Adrenal gland (tissue), 5 donors: Measurements from ENCODE around the gene LCOR.

ENCODE experiments used
- POLR2A ChIP-seq, 2 donors: fragments of 450-650 bp; IDR thresholded peaks; one replicate each; pipeline ENCODE4 v1.6.1; 2017; ENCODE audit warnings: antibody characterized with exemption in 2 of 2, mild to moderate bottlenecking in 2 of 2, moderate library complexity in 1 of 2
- TF ChIP-seq, protein P1 (sequence below), 6 experiments: fragments of 450-650 bp in 4 of 6; fragments of 200-600 bp in 2 of 6; sonication (generic) in 1 of 6; IDR thresholded peaks; 1 replicate in 5 of 6; 2 replicates in 1 of 6; pipeline versions ENCODE4 v1.5.1 to v1.8.0; 2016 to 2021; ENCODE audit warnings: antibody characterized with exemption in 6 of 6, mild to moderate bottlenecking in 2 of 6, moderate library complexity in 1 of 6
- donor health status: DM: no; HTN: no; CAD: no.

DNA sequence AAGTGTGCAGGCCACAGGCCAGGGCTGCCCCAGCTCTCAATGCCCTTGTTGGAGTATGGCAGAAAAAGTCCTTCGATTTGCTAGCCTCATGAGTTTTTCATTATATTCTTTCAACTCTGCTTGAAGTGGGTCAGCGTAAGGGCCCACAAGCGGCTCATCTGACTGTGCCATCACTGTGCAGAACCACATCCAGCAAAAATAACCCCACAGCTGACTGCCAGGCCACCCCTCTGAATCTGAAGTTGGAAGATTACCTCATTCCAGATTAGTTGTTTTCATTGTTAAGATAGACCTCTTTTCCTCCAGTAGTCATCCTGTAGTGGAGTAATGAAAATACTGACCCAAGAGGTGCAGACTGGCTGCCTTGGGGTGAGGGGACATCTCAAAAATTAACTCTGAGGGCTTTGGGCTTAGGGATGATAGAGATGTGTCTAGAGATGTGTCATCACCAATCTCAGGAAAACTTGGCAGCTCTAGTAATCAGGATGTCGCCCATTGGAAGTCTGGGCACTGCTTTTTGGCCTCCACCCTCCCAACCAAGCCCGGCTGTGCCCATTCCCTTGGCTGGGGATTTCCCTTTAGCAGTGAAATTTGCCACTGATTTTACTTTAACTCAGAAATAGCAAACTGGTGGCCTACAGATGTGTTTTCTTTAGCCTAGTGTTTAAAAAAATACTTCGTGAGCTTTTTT is 164.3 kb downstream of the LCOR start:
- no peak for TF ChIP-seq POLR2A (IDR thresholded peaks at IDR 0.05)
- TF ChIP-seq, protein P1, sequence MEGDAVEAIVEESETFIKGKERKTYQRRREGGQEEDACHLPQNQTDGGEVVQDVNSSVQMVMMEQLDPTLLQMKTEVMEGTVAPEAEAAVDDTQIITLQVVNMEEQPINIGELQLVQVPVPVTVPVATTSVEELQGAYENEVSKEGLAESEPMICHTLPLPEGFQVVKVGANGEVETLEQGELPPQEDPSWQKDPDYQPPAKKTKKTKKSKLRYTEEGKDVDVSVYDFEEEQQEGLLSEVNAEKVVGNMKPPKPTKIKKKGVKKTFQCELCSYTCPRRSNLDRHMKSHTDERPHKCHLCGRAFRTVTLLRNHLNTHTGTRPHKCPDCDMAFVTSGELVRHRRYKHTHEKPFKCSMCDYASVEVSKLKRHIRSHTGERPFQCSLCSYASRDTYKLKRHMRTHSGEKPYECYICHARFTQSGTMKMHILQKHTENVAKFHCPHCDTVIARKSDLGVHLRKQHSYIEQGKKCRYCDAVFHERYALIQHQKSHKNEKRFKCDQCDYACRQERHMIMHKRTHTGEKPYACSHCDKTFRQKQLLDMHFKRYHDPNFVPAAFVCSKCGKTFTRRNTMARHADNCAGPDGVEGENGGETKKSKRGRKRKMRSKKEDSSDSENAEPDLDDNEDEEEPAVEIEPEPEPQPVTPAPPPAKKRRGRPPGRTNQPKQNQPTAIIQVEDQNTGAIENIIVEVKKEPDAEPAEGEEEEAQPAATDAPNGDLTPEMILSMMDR (IDR thresholded peaks at IDR 0.05) = no peak
